Measurements from ENCODE around the gene APLP1. TPM values are rescaled to one million over a fixed set of nuclear protein-coding genes. Genes with fewer than 3 reads are reported as not detected.

The APLP1 gene
- total and polyA plus RNA-seq, 2 of the 4 experiments (the other 2 are of a cell fraction) = 4.7 to 41.0 TPM

DNA sequence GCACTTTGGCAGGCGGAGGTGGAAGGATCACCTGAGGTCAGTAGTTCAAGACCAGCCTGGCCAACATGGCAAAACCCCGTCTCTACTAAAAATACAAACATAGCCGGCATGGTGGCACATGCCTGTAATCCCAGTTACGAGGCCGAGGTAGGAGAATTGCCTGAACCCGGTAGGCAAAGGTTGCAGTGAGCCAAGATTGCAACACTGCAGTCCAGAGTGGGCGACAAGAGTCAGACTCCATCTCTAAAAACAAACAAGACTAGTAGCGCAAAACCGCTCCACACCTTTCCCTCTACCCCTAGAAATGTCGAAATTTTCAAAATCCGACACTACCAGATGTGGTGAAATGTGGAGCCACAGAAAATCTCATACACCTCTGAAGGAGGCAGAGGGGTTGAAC lies 50.9 kb downstream of the APLP1 start:
- H3K9me3 ChIP-seq (ENCODE audit: control insufficient read depth, insufficient read depth, low read length) = no peaks in the 10 kb centered on the region
- H4K8ac ChIP-seq (ENCODE audit: low read depth in 2 of 2, low read length in 2 of 2) = no peak overlapping the region
- H2AK9ac ChIP-seq (replicated peaks; ENCODE audit: low read depth, low read length, poor library complexity) = no peak overlapping the region
- intact Hi-C loops (cut with micrococcal nuclease) = no loop called here
- H3K4me3 ChIP-seq (ENCODE audit: insufficient read depth, low read depth, low read length) = no peak overlapping the region
- WGBS, 2 experiments (ENCODE audit: extremely low coverage in 2 of 2, insufficient read length in 1 of 2) = 87% methylated on average over 3 of the region's 11 CpGs; no CpG with 5 or more reads in 1 of the 2 experiments
- H2BK120ac ChIP-seq (ENCODE audit: low read depth, low read length) = no peak overlapping the region
- no peaks in the 10 kb centered on the region for H4K20me1 ChIP-seq (ENCODE audit: insufficient read depth, low read length)
- DNase-seq (no peak), ATAC-seq (ENCODE audit: low read depth) (no peak)
- H3K9me1 ChIP-seq (ENCODE audit: insufficient read depth, low read length) = no peaks in the 10 kb centered on the region; the same call in 1 of the 2 replicates
- in situ Hi-C loops (cut with MboI; ENCODE audit: low sequenced_read_pairs) = no loop called here
- no peak overlapping the region for H3K4me2 ChIP-seq (ENCODE audit: low read depth, low read length)
- no peak overlapping the region for H2BK5ac ChIP-seq (ENCODE audit: low read depth, low read length, poor library complexity, severe bottlenecking)
- H2BK20ac ChIP-seq (ENCODE audit: low read depth, low read length) = no peak overlapping the region
- no peaks in the 10 kb centered on the region for H3K36me3 ChIP-seq (ENCODE audit: control insufficient read depth, insufficient read depth, low read length)
- BruUV-seq (replicated peaks) = no TSS peak
- no peak overlapping the region for H2AFZ ChIP-seq (replicated peaks; ENCODE audit: low read length, poor library complexity)
- no peak overlapping the region for H3K56ac ChIP-seq (ENCODE audit: extremely low read depth, insufficient read depth, low read length)
- H3K14ac ChIP-seq (replicated peaks; ENCODE audit: low read depth, low read length) = no peak overlapping the region
- POLR2A ChIA-PET (ENCODE audit: unreplicated experiment) = no interaction called here
- no peaks in the 10 kb centered on the region for H3K79me1 ChIP-seq (ENCODE audit: low read depth in 1 of 2, low read length in 2 of 2)
- CTCF ChIA-PET = no interaction called here
- H3K27ac ChIP-seq (ENCODE audit: insufficient read depth, low read length) = no peak overlapping the region
- H3K27me3 ChIP-seq (ENCODE audit: control insufficient read depth, insufficient read depth, low read length) = peaks cover 2% of the 10 kb centered on the region; the same call in 1 of the 2 replicates
- H4K91ac ChIP-seq (ENCODE audit: insufficient read depth, low read depth, low read length) = no peak overlapping the region
- H2AK5ac ChIP-seq (ENCODE audit: low read depth, low read length) = no peak overlapping the region
- no peak for TF ChIP-seq MAZ (IDR thresholded peaks at IDR 0.05; ENCODE audit: borderline replicate concordance, low read depth, low read length)
- H3K4ac ChIP-seq (ENCODE audit: low read depth, low read length) = no peak overlapping the region
- no peak overlapping the region for H3K23ac ChIP-seq (ENCODE audit: low read depth, low read length)
- H3K4me1 ChIP-seq (ENCODE audit: control insufficient read depth, insufficient read depth, low read length) = no peaks in the 10 kb centered on the region
- no peak overlapping the region for H3K18ac ChIP-seq (ENCODE audit: low read depth, low read length)
- H4K5ac ChIP-seq (ENCODE audit: low read depth, low read length) = no peak overlapping the region
- H3K9ac ChIP-seq (ENCODE audit: low read depth, low read length) = no peak overlapping the region
- no peak overlapping the region for H2BK15ac ChIP-seq (ENCODE audit: low read depth, low read length)
- dilution Hi-C loops (cut with HindIII; ENCODE audit: low sequenced_read_pairs, unreplicated experiment) = no loop called here

Measured in IMR-90 (cell line).